Measurements from ENCODE around the gene TMEM238L. TPM values are rescaled to one million over a fixed set of nuclear protein-coding genes. Genes with fewer than 3 reads are reported as not detected.

TMEM238L gene

DNA sequence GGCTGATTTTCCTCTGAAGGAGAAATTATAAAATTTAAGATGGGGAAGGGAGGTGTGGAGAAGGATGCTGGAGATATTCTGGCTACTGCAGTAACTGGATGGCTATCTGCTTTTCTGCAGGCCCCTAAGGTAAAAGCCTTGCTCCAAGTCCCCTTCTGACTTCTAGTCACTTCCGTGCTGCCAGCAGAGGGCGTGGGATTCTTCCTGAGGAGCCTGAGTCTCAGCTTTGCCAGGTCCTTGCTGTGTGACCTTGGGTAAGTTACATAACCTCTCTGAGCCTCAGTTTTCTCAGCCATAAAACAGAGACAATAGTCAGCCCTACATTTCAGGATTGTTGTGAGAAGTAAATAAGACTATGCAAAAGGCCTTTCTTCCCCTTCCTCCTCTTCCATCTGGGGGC, 49.8 kb downstream of the TMEM238L start:
- no peak overlapping the region for H3K4me3 ChIP-seq (ENCODE audit: low read length)
- no peak overlapping the region for H3K9ac ChIP-seq (ENCODE audit: low read depth, low read length)
- no peaks in the 10 kb centered on the region for H3K9me3 ChIP-seq (replicated peaks; ENCODE audit: low read length)
- H3K4me1 ChIP-seq (ENCODE audit: control insufficient read depth, insufficient read depth, low read length): no peaks in the 10 kb centered on the region
- no peak overlapping the region for H3K4me2 ChIP-seq (ENCODE audit: low read length)
- H3K36me3 ChIP-seq (ENCODE audit: insufficient read depth, low read length): no peaks in the 10 kb centered on the region
- no peaks in the 10 kb centered on the region for H3K27me3 ChIP-seq (ENCODE audit: control insufficient read depth, insufficient read depth, low read length)

GRCh38 chr17:10752696-10753095, 51.2 kb downstream of the TMEM238L start:
- Histone ChIP-seq H3K27me3 (ENCODE audit: control insufficient read depth, insufficient read depth, low read length) (peaks cover 7% of the 10 kb centered on the region), H3K4me1 (ENCODE audit: control insufficient read depth, insufficient read depth, low read length) (no peaks in the 10 kb centered on the region), H3K9me3 (replicated peaks; ENCODE audit: low read length) (no peaks in the 10 kb centered on the region), H3K4me3 (ENCODE audit: low read length) (no peak overlapping the region), H3K4me2 (ENCODE audit: low read length) (no peak overlapping the region), H3K9ac (ENCODE audit: low read depth, low read length) (no peak overlapping the region), H3K36me3 (ENCODE audit: insufficient read depth, low read length) (no peaks in the 10 kb centered on the region)

GRCh38 chr17:10751563-10751962, 52.3 kb downstream of the TMEM238L start:
- Histone ChIP-seq H3K9me3 (replicated peaks; ENCODE audit: low read length) (no peaks in the 10 kb centered on the region), H3K36me3 (ENCODE audit: insufficient read depth, low read length) (no peaks in the 10 kb centered on the region), H3K27me3 (ENCODE audit: control insufficient read depth, insufficient read depth, low read length) (peaks cover 7% of the 10 kb centered on the region), H3K4me3 (ENCODE audit: low read length) (no peak overlapping the region), H3K4me2 (ENCODE audit: low read length) (no peak overlapping the region), H3K9ac (ENCODE audit: low read depth, low read length) (no peak overlapping the region), H3K4me1 (ENCODE audit: control insufficient read depth, insufficient read depth, low read length) (no peaks in the 10 kb centered on the region)

GRCh38 chr17:10750210-10750609, 53.7 kb downstream of the TMEM238L start:
- Histone ChIP-seq H3K36me3 (ENCODE audit: insufficient read depth, low read length) (no peaks in the 10 kb centered on the region), H3K4me2 (ENCODE audit: low read length) (no peak overlapping the region), H3K9ac (ENCODE audit: low read depth, low read length) (no peak overlapping the region), H3K4me1 (ENCODE audit: control insufficient read depth, insufficient read depth, low read length) (no peaks in the 10 kb centered on the region), H3K4me3 (ENCODE audit: low read length) (no peak overlapping the region), H3K27me3 (ENCODE audit: control insufficient read depth, insufficient read depth, low read length) (peaks cover 7% of the 10 kb centered on the region), H3K9me3 (replicated peaks; ENCODE audit: low read length) (no peaks in the 10 kb centered on the region)

GRCh38 chr17:10748531-10749181, 55.2 kb downstream of the TMEM238L start:
- Histone ChIP-seq H3K4me2 (ENCODE audit: low read length) (no peak overlapping the region), H3K27me3 (ENCODE audit: control insufficient read depth, insufficient read depth, low read length) (peaks cover 7% of the 10 kb centered on the region), H3K9me3 (replicated peaks; ENCODE audit: low read length) (no peaks in the 10 kb centered on the region), H3K4me1 (ENCODE audit: control insufficient read depth, insufficient read depth, low read length) (no peaks in the 10 kb centered on the region), H3K36me3 (ENCODE audit: insufficient read depth, low read length) (no peaks in the 10 kb centered on the region), H3K4me3 (ENCODE audit: low read length) (no peak overlapping the region), H3K9ac (ENCODE audit: low read depth, low read length) (no peak overlapping the region)

DNA sequence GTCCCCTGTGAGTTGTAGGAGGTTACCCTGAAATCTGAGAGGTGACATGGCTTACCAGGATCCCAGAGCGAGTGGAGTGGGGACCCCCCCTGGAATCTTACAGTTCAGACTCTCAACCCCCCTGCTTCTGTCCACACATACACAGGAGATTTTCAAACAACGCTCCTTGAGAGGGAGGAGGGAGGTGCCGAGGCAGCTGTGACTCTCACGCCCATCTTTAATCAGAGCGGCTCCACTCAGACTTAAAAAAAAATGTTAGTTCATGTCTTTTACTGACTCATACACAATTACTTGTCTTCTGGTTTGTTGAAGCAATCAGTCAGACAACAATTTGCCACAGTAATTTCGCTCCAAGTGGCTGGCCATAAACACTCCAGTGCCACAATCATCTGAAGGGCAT, 58.7 kb downstream of the TMEM238L start:
- Histone ChIP-seq H3K4me1 (ENCODE audit: control insufficient read depth, insufficient read depth, low read length) (no peaks in the 10 kb centered on the region), H3K36me3 (ENCODE audit: insufficient read depth, low read length) (no peaks in the 10 kb centered on the region), H3K4me2 (ENCODE audit: low read length) (peak overlapping the region; percentile 1), H3K9me3 (replicated peaks; ENCODE audit: low read length) (no peaks in the 10 kb centered on the region), H3K9ac (ENCODE audit: low read depth, low read length) (no peak overlapping the region), H3K4me3 (ENCODE audit: low read length) (no peak overlapping the region), H3K27me3 (ENCODE audit: control insufficient read depth, insufficient read depth, low read length) (peaks cover 15% of the 10 kb centered on the region)

Small RNA genes lying within 50 kb of the gene (small RNA-seq; reads per million reads assigned to genes)
- not detected for gene AC015908.2
- not detected for gene TMEM238L

Data from skeletal muscle satellite cell (primary cell).